ENCODE data around the gene TMPRSS12.
"Not testable (repeated sequence)": the region's sequence is repeated elsewhere in the genome, so short reads cannot be mapped to it uniquely, and the experiment has no call there.

TMPRSS12 gene

GRCh38 chr12:50842637-50843493 is at the start of gene TMPRSS12:
Gene TMPRSS12, plus strand, starts transcription at chr12:50842926. Its CDS starts 39 bp downstream, at chr12:50842965.
- no peak for DNase-seq (ENCODE audit: low read depth, low spot score)

GRCh38 chr12:50799908-50800307 is 42.8 kb upstream of the TMPRSS12 start:
- no peak for DNase-seq (ENCODE audit: low read depth, low spot score)

GRCh38 chr12:50803230-50803875 is 39.4 kb upstream of the TMPRSS12 start:
- DNase-seq (ENCODE audit: low read depth, low spot score): no peak

GRCh38 chr12:50806176-50806575 is 36.5 kb upstream of the TMPRSS12 start:
- DNase-seq (ENCODE audit: low read depth, low spot score): no peak

GRCh38 chr12:50809131-50809530 is 33.6 kb upstream of the TMPRSS12 start:
- DNase-seq (ENCODE audit: low read depth, low spot score): not testable (repeated sequence)

- DNase-seq (ENCODE audit: low read depth, low spot score): not testable (repeated sequence)
These were observed 27.8 kb upstream of the TMPRSS12 start for GRCh38 chr12:50814921-50815320.

- DNase-seq (ENCODE audit: low read depth, low spot score): no peak
These were observed 22.5 kb upstream of the TMPRSS12 start for GRCh38 chr12:50820177-50820576.

- no peak for DNase-seq (ENCODE audit: low read depth, low spot score)
These were observed 20.6 kb upstream of the TMPRSS12 start for GRCh38 chr12:50822082-50822481.

- not testable (repeated sequence) for DNase-seq (ENCODE audit: low read depth, low spot score)
These were observed 19.0 kb upstream of the TMPRSS12 start for GRCh38 chr12:50823724-50824123.

GRCh38 chr12:50824914-50825313 is 17.8 kb upstream of the TMPRSS12 start:
- DNase-seq (ENCODE audit: low read depth, low spot score): no peak

- no peak for DNase-seq (ENCODE audit: low read depth, low spot score)
These were observed 17.3 kb upstream of the TMPRSS12 start for GRCh38 chr12:50825372-50825838.

GRCh38 chr12:50828121-50828520 is 14.6 kb upstream of the TMPRSS12 start:
- no peak for DNase-seq (ENCODE audit: low read depth, low spot score)

- no peak for DNase-seq (ENCODE audit: low read depth, low spot score)
These were observed 13.8 kb upstream of the TMPRSS12 start for GRCh38 chr12:50828886-50829285.

- not testable (repeated sequence) for DNase-seq (ENCODE audit: low read depth, low spot score)
These were observed 8.9 kb upstream of the TMPRSS12 start for GRCh38 chr12:50833801-50834200.

- DNase-seq (ENCODE audit: low read depth, low spot score): no peak
These were observed 3.7 kb upstream of the TMPRSS12 start for GRCh38 chr12:50839042-50839441.

GRCh38 chr12:50840809-50841487 is 1.8 kb upstream of the TMPRSS12 start:
- DNase-seq (ENCODE audit: low read depth, low spot score): no peak

GRCh38 chr12:50841716-50842531 is 802 bp upstream of the TMPRSS12 start:
- DNase-seq (ENCODE audit: low read depth, low spot score): no peak

GRCh38 chr12:50845021-50845647 is 2.4 kb downstream of the TMPRSS12 start:
- no peak for DNase-seq (ENCODE audit: low read depth, low spot score)

GRCh38 chr12:50848963-50849362 is 6.2 kb downstream of the TMPRSS12 start:
- no peak for DNase-seq (ENCODE audit: low read depth, low spot score)

- not testable (repeated sequence) for DNase-seq (ENCODE audit: low read depth, low spot score)
These were observed 12.5 kb downstream of the TMPRSS12 start for GRCh38 chr12:50855218-50855617.

- DNase-seq (ENCODE audit: low read depth, low spot score): not testable (repeated sequence)
These were observed 13.0 kb downstream of the TMPRSS12 start for GRCh38 chr12:50855679-50856078.

Measured in activated CD4-positive, CD25-positive, alpha-beta regulatory T cell treated with anti-CD3 and anti-CD28 coated beads, Interleukin-2, amount 50 U/mL, for 16 hours (primary cell).